ENCODE data around the gene ZNF398.
"Not testable (repeated sequence)": the region's sequence is repeated elsewhere in the genome, so short reads cannot be mapped to it uniquely, and the experiment has no call there.

ZNF398 gene

GRCh38 chr7:149197675-149198074 lies 50.4 kb downstream of the ZNF398 start:
- DNase-seq (ENCODE audit: low read depth): no peak

- DNase-seq (ENCODE audit: low read depth): no peak
Observed at GRCh38 chr7:149198161-149198816, 51.0 kb downstream of the ZNF398 start.

- DNase-seq (ENCODE audit: low read depth): no peak
Observed at GRCh38 chr7:149199234-149199995, 52.2 kb downstream of the ZNF398 start.

- DNase-seq (ENCODE audit: low read depth): no peak
Observed at GRCh38 chr7:149202831-149203231, 55.6 kb downstream of the ZNF398 start.

GRCh38 chr7:149205690-149206381 lies 58.6 kb downstream of the ZNF398 start:
- DNase-seq (ENCODE audit: low read depth): no peak

- DNase-seq (ENCODE audit: low read depth): no peak
Observed at GRCh38 chr7:149207324-149208035, 60.2 kb downstream of the ZNF398 start.

GRCh38 chr7:149209518-149210269 lies 62.4 kb downstream of the ZNF398 start:
- no peak for DNase-seq (ENCODE audit: low read depth)

- DNase-seq (ENCODE audit: low read depth): no peak
Observed at GRCh38 chr7:149210551-149210950, 63.3 kb downstream of the ZNF398 start.

- no peak for DNase-seq (ENCODE audit: low read depth)
Observed at GRCh38 chr7:149214020-149214720, 66.9 kb downstream of the ZNF398 start.

- DNase-seq (ENCODE audit: low read depth): no peak
Observed at GRCh38 chr7:149216402-149216801, 69.1 kb downstream of the ZNF398 start.

GRCh38 chr7:149217570-149217969 lies 70.3 kb downstream of the ZNF398 start:
- no peak for DNase-seq (ENCODE audit: low read depth)

- no peak for DNase-seq (ENCODE audit: low read depth)
Observed at GRCh38 chr7:149218469-149219420, 71.5 kb downstream of the ZNF398 start.

GRCh38 chr7:149220534-149220933 lies 73.3 kb downstream of the ZNF398 start:
- no peak for DNase-seq (ENCODE audit: low read depth)

GRCh38 chr7:149223176-149223575 lies 75.9 kb downstream of the ZNF398 start:
- DNase-seq (ENCODE audit: low read depth): no peak

GRCh38 chr7:149223761-149224160 lies 76.5 kb downstream of the ZNF398 start:
- no peak for DNase-seq (ENCODE audit: low read depth)

- no peak for DNase-seq (ENCODE audit: low read depth)
Observed at GRCh38 chr7:149224352-149224751, 77.1 kb downstream of the ZNF398 start.

- DNase-seq (ENCODE audit: low read depth): no peak
Observed at GRCh38 chr7:149225106-149225505, 77.9 kb downstream of the ZNF398 start.

- DNase-seq (ENCODE audit: low read depth): no peak
Observed at GRCh38 chr7:149225656-149226055, 78.4 kb downstream of the ZNF398 start.

GRCh38 chr7:149226366-149226765 lies 79.1 kb downstream of the ZNF398 start:
- DNase-seq (ENCODE audit: low read depth): not testable (repeated sequence)
